ENCODE results near the gene PKNOX2.

DNA sequence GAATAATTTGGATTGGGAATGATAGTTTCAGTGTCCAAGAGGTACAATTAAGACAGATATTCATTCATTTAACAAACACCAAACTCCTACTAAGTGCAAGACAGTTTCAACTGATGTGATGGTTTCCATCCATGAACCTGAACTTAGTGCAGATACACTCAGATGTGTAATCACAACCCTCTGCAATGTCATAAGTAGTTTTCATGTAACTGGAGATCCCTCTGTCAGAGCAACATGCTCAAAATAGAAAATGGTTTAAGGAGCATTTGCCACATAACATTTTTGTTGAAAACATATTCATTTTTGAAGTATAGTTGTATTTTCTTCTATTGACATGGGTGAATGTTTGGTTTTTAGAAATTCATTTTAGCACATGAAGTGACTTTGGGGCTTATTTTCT, 16.5 kb upstream of the PKNOX2 start:
- TF ChIP-seq, protein P1, sequence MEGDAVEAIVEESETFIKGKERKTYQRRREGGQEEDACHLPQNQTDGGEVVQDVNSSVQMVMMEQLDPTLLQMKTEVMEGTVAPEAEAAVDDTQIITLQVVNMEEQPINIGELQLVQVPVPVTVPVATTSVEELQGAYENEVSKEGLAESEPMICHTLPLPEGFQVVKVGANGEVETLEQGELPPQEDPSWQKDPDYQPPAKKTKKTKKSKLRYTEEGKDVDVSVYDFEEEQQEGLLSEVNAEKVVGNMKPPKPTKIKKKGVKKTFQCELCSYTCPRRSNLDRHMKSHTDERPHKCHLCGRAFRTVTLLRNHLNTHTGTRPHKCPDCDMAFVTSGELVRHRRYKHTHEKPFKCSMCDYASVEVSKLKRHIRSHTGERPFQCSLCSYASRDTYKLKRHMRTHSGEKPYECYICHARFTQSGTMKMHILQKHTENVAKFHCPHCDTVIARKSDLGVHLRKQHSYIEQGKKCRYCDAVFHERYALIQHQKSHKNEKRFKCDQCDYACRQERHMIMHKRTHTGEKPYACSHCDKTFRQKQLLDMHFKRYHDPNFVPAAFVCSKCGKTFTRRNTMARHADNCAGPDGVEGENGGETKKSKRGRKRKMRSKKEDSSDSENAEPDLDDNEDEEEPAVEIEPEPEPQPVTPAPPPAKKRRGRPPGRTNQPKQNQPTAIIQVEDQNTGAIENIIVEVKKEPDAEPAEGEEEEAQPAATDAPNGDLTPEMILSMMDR (conservative IDR thresholded peaks at IDR 0.05): no peak
- no peak for TF ChIP-seq ZFX (IDR thresholded peaks at IDR 0.05)

All from C4-2B (cell line).